Right renal cortex interstitium (tissue), 3 donors: ENCODE data around the gene FKBP7. TPM values are rescaled to one million over a fixed set of nuclear protein-coding genes. Genes with fewer than 3 reads are reported as not detected.
"Not testable (repeated sequence)": the region's sequence is repeated elsewhere in the genome, so short reads cannot be mapped to it uniquely, and the experiment has no call there.

ENCODE experiments used
- DNase-seq, 3 donors: peaks; one replicate each; pipeline ENCODE4 v3.0.0-alpha.2; 2013; ENCODE audit warnings: low read depth in 3 of 3, low spot score in 2 of 3
- polyA plus RNA-seq, 3 donors: library from polyadenylated mRNA; unstranded; fragments of 120-200 nt; gene quantifications; one replicate each; pipeline ENCODE4 v1.2.1, GENCODE V29; 2013; ENCODE audit not compliant: insufficient read length in 3 of 3

Gene FKBP7
- polyA plus RNA-seq, 3 donors, result 63.1 to 71.5 (median 63.4) TPM

DNA sequence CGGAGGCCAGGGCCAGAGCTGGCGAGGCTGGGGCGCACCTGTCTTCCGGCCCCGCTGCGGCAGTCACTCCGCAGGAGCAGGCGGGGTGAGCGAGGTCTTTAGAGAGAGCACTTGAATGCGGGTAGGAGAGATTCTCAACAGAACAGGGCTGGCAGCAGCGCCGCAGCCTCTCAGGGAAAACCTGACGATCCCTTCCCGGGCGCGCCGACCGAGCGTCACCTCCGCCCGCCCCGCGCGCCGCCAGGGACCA lies 28.0 kb downstream of the FKBP7 start:
- no peak for DNase-seq

DNA sequence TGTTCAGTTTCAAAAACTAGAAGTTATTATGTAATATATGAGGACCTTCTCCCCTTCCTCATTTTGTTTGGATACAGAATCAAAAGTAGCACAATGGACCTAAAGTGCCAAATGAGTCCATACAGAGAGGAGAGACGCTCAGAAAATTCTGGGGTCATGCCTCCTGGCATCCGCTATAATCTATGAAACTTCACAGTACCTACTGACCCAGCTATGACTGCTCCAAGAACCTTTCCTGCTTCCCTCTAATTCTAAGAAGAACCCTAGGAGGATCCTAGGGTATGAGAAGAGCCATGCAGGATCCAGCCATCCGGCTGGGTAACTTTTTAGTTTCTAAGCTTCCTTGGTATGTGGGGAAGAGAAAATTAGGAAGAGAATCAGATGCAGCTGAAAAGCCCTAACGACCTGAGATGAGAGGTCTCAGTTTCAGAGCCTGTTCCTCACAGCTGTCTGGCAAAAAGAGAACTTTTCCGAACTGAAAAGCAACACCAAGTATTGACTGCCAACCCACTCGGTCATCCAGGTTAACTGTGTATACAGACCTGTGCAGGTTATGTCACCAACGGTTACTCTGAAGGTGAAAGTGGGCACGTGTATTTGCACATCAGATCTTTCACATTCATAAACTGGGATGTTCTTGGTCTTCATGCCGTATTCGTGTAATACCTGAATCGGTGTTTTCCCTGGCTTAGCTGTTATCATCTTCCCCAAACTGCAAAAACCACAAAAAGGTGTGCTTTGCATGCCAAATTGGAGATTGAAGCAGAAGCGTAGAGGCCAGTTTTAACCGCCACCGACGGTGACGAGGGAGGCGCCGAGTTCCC lies 28.5 kb downstream of the FKBP7 start:
- no peak for DNase-seq

DNA sequence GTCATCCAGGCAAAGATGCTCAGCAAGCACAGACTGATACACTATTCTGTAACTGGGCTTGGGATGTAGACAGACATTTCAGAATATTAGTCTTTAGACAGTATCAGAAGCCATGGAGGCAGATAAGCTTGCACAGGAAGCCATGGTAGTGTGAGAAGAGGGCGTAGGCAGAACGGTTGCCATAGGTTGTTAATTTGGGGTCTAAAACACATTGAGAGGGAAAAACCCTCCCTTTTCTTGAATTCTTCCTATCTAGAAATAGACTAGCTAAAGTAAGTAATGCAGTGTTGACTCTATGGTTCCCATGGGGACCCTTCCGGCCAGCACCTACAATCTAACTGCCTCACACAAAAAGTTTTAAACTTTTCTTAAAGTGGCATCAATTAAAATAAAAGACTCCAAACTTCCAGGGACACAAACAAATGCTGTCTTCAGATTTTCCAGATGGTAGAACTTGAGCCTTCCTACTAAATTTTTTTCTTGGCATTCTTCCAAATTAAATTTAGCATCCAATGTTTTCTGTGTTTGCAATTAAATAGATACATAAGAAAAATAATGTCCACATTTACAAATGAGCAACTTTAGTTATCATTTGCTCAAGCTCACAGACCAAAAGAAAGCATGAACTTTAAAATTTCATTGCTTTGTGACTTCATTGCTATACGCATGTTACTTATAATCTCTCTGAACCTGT lies 29.3 kb downstream of the FKBP7 start:
- no peak for DNase-seq

- no peak for DNase-seq
These were observed 37.0 kb downstream of the FKBP7 start for GRCh38 chr2:178441426-178441825.

- DNase-seq, result no peak
These were observed 41.7 kb downstream of the FKBP7 start for GRCh38 chr2:178436662-178437061.

DNA sequence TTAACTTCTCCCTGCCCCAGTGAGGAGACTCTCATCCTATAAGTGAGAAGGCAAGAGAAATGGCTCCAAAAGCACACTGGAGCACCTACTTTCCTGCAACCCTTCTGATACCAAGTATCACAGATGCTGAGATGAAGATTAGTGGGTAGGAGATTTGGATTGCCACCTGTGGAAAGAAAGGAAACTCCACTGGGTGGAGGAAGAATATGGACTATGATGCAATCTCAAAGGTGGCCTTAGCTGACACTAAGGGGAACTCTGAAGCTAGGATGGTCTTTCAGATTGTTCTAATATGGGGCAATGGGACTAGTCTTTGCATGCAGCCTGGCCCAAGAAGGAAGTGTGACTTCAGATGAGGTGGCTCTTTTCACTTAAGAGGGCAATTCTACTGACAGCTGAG lies 49.1 kb downstream of the FKBP7 start:
- DNase-seq, result no peak

DNA sequence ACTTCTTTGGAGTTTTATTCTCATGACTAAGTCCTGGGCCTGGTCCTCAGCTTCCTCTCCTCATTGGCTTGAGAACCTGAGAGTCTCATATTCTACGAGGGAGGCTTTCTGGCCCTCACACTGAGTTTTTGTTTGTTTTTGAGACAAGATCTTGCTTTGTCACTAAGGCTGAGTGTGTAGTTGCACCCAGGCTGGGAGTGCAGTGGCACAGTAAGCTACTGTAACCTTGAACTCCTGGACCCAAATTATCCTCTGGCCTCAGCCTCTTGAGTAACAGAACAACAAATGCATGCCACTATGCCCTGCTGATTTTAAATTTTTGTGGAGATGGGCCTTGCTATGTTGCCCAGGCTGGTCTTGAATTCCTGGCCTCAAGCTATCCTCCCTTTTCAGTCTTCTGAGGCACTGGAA lies 50.0 kb downstream of the FKBP7 start:
- no peak for DNase-seq

- no peak for DNase-seq
These were observed 50.9 kb downstream of the FKBP7 start for GRCh38 chr2:178427458-178427857.

GRCh38 chr2:178426388-178426787 lies 52.0 kb downstream of the FKBP7 start:
- no peak for DNase-seq

DNA sequence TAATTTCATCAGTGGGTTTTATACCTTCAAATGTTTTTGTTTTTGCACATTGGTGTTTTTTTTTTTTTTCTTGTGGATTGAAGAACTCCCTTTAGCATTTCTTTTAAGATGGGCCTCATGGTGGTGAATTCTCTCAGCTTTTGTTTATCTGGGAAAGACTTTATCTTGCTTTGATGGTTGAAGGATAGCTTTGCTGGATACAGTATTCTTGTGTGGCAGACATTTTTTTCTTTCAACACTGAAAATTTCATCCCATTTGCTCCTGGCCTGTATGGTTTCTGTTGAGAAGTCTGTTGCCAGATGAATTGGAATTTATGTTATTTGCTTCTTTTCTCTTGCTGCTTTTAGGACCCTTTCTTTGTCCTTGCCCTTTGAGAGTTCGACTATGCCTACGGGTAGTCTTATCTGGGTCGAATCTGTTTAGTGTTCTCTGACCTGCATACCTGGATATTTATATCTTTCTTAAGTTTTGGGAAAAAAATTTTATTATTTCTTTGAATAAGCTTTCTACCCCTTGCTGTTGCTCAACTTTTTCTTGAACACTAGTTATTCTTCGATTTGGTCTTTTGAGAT lies 53.1 kb downstream of the FKBP7 start:
- DNase-seq, result no peak

DNA sequence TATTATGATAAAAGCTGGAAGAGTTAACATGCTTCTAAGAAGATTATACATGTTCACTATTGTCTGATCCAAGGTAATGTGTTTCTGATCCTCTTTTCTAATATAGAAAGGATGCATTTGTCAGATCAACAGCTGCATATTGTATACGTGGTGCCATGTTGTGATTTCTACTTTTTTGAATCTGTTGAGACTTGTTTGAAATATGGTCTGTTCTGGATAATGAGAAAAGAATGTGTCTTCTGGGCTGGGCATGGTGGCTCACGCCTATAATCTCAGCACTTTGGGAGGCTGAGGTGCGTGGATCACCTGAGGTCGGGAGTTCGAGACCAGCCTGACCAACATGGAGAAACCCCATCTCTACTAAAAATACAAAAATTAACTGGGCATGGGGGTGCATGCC lies 54.7 kb downstream of the FKBP7 start:
- DNase-seq, result not testable (repeated sequence)

- DNase-seq, result no peak
These were observed 56.3 kb downstream of the FKBP7 start for GRCh38 chr2:178422097-178422496.

DNA sequence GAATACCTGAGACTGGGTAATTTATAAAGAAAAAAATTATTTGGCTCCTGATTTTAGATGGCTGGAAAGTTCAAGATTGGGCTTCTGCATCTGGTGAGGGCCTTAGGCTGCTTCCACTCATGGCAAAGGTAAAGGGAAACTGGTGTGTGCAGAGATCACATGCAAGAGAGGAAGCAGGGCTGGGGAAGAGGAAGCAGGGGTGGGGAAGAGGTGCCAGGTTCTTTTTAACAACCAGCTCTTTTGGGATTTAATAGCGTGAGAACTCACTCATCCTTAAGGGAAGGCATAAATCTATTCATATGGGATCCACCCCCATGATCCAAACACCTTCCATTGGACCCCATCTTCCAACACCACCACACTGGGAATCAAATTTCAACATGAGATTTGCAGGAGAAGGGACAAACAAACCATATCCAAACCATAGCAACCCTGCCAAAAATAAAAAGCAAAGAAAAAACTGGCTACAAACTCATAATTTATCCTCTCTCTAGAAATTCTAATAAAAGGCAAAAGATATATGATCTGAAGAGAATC lies 57.9 kb downstream of the FKBP7 start:
- DNase-seq, result no peak

DNA sequence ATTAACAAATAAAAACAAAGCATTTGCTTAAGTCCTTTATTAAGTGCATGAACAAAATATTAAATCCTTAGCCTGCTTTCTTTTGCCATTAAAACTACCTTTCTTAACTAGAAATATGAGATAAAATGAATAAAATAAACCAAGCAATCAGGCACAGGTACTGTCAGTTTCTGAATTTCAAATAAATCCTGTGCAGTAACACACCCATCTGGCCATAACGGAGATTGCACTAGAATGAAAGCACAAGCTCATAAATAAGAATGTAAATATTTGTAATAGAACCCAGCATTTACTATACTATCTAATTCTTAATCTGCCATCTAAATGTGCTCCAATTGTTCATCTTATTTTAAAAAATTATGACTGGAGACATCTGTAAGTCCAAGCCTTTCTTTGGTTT lies 59.3 kb downstream of the FKBP7 start:
- no peak for DNase-seq

DNA sequence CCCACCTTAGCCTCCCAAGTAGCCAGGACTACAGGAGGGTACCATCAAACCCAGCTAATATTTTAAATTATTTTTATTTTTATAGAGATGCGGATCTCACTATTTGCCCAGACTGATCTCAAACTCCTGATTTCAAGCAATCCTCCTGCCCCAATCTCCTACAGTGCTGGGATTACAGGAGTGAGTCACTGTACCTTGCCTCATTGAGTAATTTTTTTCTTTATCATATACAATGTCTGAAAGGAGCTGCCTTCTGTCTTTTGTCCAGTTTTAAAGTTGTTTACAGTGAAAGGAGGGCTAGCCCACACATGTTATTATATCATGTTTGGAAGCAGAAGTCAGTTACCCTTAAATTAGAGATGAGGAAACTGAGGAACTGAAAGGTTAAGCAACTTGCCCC lies 60.0 kb downstream of the FKBP7 start:
- no peak for DNase-seq

DNA sequence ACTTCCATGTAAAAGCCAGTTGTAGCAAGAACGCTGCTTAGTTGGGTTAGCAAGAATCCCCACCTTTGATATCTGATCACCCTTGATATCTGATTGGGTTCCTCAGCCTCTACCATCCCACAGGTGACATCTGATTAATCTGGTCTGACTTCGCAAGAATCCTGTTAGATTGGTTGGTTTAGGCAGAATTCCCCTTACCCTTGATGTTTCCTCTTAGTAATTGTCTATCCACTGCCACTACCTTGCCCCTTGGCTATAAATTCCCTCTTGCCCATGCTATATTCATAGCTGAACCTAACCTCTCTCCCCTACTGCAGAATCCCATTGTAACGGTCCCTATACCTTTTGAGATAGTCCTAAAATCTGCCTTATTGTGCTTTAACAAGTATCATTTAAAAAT lies 60.5 kb downstream of the FKBP7 start:
- DNase-seq, result no peak

GRCh38 chr2:178415979-178416378 lies 62.4 kb downstream of the FKBP7 start:
- no peak for DNase-seq

DNA sequence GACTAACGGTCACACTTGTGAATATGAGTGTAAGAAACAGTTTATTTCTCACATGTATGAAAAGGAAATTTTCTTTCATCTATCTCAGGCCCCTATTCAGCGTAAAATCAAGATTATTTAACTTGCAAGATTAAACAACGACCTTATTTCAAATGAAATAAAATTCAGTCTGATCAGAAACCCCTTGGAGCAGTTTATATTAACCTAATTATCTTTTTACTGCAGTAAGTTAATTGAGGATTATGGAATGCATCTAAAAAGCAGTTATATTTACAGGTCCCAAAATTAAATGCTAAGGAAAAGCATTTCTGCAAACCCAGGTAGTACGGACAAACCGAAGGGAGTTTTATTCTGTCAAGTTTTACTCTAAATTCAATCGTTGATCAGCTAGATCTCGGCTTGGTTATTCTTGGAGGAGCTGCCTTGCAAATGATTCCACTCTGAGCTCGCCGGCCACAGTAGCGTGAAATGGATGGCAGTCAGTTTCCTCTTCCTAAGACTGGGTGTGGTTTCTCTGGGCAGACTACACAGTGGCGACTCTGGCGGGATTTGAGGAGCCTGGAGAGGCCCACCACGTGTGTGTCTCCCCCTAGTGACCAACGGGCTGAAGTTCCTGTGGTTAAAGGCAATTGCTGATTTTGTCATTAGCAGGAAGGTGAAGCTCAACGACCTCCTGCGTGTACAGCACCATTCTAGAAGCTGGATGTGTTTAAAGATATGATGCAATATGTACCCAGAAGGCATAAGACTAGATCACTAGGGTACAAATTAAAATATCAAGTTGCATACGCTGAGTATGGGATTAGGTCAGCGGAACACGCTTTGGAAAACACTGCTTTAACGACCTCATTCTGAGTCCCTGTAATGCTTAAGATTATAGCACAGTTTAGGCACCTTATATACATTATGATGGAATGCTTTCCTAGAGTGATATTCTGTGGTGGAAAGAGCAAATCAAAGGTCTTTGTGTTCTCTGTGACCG lies 63.8 kb downstream of the FKBP7 start:
- peak; percentile 83 to 85 (median 84) for DNase-seq
